Measurements from ENCODE around the gene SOX15.
A peak's percentile ranks its signal among the peaks of the same experiment; 100 is the strongest.

The SOX15 gene
- 0 to 0.17 (median 0.17) reads per million in 3 donors for total RNA-seq

DNA sequence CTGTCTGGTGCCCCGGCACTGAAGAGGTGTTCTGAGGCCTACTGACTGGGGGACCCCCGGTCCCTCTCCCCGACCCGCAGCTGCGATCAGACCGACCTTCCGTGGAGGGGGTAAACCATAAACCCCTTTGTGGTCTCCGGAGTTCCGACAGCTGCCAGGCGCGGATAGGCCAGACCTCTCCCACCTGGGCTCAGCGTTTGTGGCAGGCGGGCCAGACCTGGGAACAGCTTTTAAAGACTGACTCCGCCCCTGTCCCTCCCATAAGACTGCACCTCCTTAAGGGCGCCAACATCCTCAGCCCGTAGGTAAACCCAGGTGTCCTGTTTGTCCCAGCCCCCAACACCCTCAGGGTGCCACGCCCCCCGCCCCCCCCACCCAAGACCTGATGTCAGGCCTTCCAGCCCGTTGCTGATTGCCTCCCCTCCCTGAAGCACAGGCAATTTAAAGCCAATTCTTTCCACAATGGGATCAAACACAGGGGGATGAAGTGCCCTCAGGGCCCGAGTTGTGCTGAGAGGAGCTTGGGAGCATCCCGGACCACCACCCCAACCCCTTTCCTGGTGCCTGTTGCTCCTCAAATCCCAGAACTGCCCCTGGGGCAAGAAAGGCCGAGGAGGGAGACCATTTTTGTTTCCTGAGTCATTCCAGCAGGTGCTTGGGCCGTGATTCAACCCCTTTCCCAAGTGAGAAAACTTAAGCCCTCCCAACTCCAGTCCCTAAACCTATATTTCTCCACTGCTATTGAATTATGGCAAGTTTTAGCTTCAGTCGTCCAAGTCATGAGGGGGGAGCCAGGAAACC lies at the start of gene SOX15:
SOX15 (minus strand) TSS at position 204 of the 801 bp plus-strand sequence. CDS start 418 bp downstream, outside the sequence.
- H3K4me3 ChIP-seq (ENCODE audit: insufficient read depth, low read depth, low read length, poor library complexity, severe bottlenecking), result no peak within 1 kb of the TSS
- no peaks in the 10 kb centered on the region for H3K9me3 ChIP-seq (ENCODE audit: control insufficient read depth, low read length)
- no peaks in the 10 kb centered on the region for H3K27me3 ChIP-seq (replicated peaks; ENCODE audit: control insufficient read depth, insufficient read depth, low read length, poor library complexity, severe bottlenecking)
- H3K4me1 ChIP-seq (ENCODE audit: control insufficient read depth, insufficient read depth, low read length, poor library complexity, severe bottlenecking), result no peaks in the 10 kb centered on the region
- H3K36me3 ChIP-seq (ENCODE audit: control insufficient read depth, insufficient read depth, low read length), result peaks cover 56% of the 10 kb centered on the region
- no peak within 1 kb of the TSS for H3K27ac ChIP-seq (ENCODE audit: insufficient read depth, low read length, poor library complexity, severe bottlenecking)
- no peak for DNase-seq

DNA sequence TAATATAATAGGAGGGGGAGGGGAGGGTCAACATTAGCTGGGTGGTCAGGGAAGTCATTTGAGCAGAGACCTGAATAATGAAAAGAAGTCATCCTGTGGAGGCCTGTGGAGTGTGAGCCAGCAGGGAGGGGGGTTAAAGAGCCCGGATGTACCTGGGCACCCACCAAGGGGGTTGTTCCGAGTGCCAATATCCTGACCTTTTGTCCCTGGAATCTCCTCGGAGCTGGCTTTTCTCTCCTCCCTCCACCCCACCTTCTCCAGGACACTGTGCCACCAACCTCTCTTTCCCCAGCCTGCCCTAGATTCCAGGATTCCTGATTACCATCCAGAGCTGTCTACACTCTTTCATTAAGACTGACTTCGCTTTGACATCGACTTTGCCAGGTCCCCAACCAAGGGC lies 46.3 kb upstream of the SOX15 start:
- Histone ChIP-seq H3K4me1 (ENCODE audit: control insufficient read depth, insufficient read depth, low read length, poor library complexity, severe bottlenecking) (no peaks in the 10 kb centered on the region), H3K36me3 (ENCODE audit: control insufficient read depth, insufficient read depth, low read length) (no peaks in the 10 kb centered on the region), H3K27me3 (replicated peaks; ENCODE audit: control insufficient read depth, insufficient read depth, low read length, poor library complexity, severe bottlenecking) (no peaks in the 10 kb centered on the region), H3K9me3 (ENCODE audit: control insufficient read depth, low read length) (no peaks in the 10 kb centered on the region), H3K4me3 (ENCODE audit: insufficient read depth, low read depth, low read length, poor library complexity, severe bottlenecking) (no peak overlapping the region), H3K27ac (ENCODE audit: insufficient read depth, low read length, poor library complexity, severe bottlenecking) (no peak overlapping the region)
- no peak for DNase-seq

DNA sequence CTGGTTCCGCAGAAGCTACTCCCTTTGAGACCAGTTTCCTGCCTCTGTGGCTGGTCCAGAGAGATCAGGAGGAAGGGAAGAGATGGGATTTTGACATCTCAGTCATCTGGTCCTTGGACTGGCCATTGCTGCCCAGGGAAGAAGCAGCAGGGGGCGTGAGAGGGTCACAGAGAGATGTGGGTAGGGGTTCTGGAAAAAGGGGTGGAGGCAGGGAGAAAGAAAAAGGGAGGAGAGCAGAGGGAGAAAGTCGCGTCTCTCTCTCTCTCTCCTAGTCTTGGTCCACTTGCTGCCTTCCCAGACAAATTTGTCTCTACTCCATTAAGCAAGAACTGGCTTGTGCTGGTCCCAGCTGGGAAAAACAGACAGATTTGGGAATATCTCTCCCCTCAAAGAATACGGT lies 44.5 kb upstream of the SOX15 start:
- no peak for DNase-seq
- Histone ChIP-seq H3K4me3 (ENCODE audit: insufficient read depth, low read depth, low read length, poor library complexity, severe bottlenecking) (no peak overlapping the region), H3K27ac (ENCODE audit: insufficient read depth, low read length, poor library complexity, severe bottlenecking) (no peak overlapping the region), H3K9me3 (ENCODE audit: control insufficient read depth, low read length) (no peaks in the 10 kb centered on the region), H3K27me3 (replicated peaks; ENCODE audit: control insufficient read depth, insufficient read depth, low read length, poor library complexity, severe bottlenecking) (no peaks in the 10 kb centered on the region), H3K4me1 (ENCODE audit: control insufficient read depth, insufficient read depth, low read length, poor library complexity, severe bottlenecking) (no peaks in the 10 kb centered on the region), H3K36me3 (ENCODE audit: control insufficient read depth, insufficient read depth, low read length) (no peaks in the 10 kb centered on the region)

- Histone ChIP-seq H3K9me3 (ENCODE audit: control insufficient read depth, low read length) (no peaks in the 10 kb centered on the region), H3K36me3 (ENCODE audit: control insufficient read depth, insufficient read depth, low read length) (no peaks in the 10 kb centered on the region), H3K27me3 (replicated peaks; ENCODE audit: control insufficient read depth, insufficient read depth, low read length, poor library complexity, severe bottlenecking) (no peaks in the 10 kb centered on the region), H3K4me1 (ENCODE audit: control insufficient read depth, insufficient read depth, low read length, poor library complexity, severe bottlenecking) (peaks cover under 1% of the 10 kb centered on the region), H3K4me3 (ENCODE audit: insufficient read depth, low read depth, low read length, poor library complexity, severe bottlenecking) (no peak overlapping the region), H3K27ac (ENCODE audit: insufficient read depth, low read length, poor library complexity, severe bottlenecking) (no peak overlapping the region)
- no peak for DNase-seq
Measured at GRCh38 chr17:7633093-7633492, 43.2 kb upstream of the SOX15 start.

DNA sequence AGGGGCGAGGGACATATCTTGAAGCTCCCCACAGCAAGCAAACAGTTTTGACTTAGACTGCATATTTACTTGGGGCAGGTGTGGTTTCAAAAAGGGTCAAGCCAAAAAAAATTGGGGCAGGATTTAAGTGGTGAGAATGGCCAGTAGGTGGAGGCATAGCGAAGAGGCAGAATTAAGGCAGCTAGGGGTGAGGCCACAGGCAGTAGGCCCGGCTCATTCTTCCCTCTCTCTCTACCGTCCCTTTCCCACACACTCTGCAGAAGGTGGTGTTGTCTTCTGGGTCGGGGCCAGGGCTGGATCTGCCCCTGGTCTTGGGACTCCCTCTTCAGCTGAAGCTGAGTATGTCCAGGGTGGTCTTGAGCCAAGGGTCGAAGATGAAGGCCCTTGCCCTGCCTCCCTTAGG lies 42.6 kb upstream of the SOX15 start:
- H3K27me3 ChIP-seq (replicated peaks; ENCODE audit: control insufficient read depth, insufficient read depth, low read length, poor library complexity, severe bottlenecking), result no peaks in the 10 kb centered on the region
- no peak overlapping the region for H3K4me3 ChIP-seq (ENCODE audit: insufficient read depth, low read depth, low read length, poor library complexity, severe bottlenecking)
- no peak overlapping the region for H3K27ac ChIP-seq (ENCODE audit: insufficient read depth, low read length, poor library complexity, severe bottlenecking)
- H3K9me3 ChIP-seq (ENCODE audit: control insufficient read depth, low read length), result no peaks in the 10 kb centered on the region
- peaks cover 4% of the 10 kb centered on the region for H3K4me1 ChIP-seq (ENCODE audit: control insufficient read depth, insufficient read depth, low read length, poor library complexity, severe bottlenecking)
- DNase-seq, result no peak
- H3K36me3 ChIP-seq (ENCODE audit: control insufficient read depth, insufficient read depth, low read length), result no peaks in the 10 kb centered on the region

- Histone ChIP-seq H3K9me3 (ENCODE audit: control insufficient read depth, low read length) (no peaks in the 10 kb centered on the region), H3K27ac (ENCODE audit: insufficient read depth, low read length, poor library complexity, severe bottlenecking) (no peak overlapping the region), H3K27me3 (replicated peaks; ENCODE audit: control insufficient read depth, insufficient read depth, low read length, poor library complexity, severe bottlenecking) (no peaks in the 10 kb centered on the region), H3K4me3 (ENCODE audit: insufficient read depth, low read depth, low read length, poor library complexity, severe bottlenecking) (no peak overlapping the region), H3K36me3 (ENCODE audit: control insufficient read depth, insufficient read depth, low read length) (no peaks in the 10 kb centered on the region), H3K4me1 (ENCODE audit: control insufficient read depth, insufficient read depth, low read length, poor library complexity, severe bottlenecking) (peaks cover 10% of the 10 kb centered on the region)
- DNase-seq, result no peak
Measured at GRCh38 chr17:7631398-7632380, 41.8 kb upstream of the SOX15 start.

DNA sequence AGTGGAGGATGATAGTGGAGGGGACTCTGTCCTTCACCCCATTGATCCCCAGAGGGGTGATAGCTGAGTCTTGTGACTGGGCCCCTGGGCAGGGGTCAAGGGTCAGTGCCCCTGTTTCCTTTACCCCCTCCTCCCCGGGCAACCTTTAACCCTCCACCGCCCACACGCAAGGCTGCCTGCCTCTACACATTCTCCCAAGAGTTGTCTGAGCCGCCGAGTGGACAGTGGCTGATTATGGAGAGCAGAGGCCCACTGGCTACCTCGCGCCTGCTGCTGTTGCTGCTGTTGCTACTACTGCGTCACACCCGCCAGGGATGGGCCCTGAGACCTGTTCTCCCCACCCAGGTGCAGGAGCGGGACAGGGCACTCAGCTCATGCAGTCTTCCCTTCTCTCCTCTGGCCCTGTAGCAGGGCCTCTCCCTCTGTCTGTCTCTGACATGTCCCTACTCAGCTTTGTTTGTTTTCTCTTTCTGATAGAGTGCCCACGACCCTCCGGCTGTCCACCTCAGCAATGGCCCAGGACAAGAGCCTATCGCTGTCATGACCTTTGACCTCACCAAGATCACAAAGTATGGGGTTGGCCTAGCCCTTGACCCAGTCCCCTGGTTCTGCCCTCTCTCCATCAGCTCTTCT lies 40.2 kb upstream of the SOX15 start, which contains the start of gene SHBG:
SHBG (plus strand) TSS at position 197 of the 633 bp plus-strand sequence; CDS start at position 235, 38 bp downstream.
- Histone ChIP-seq H3K27ac (ENCODE audit: insufficient read depth, low read length, poor library complexity, severe bottlenecking) (no peak within 1 kb of the TSS), H3K36me3 (ENCODE audit: control insufficient read depth, insufficient read depth, low read length) (no peaks in the 10 kb centered on the region), H3K9me3 (ENCODE audit: control insufficient read depth, low read length) (no peaks in the 10 kb centered on the region), H3K4me3 (ENCODE audit: insufficient read depth, low read depth, low read length, poor library complexity, severe bottlenecking) (no peak within 1 kb of the TSS), H3K4me1 (ENCODE audit: control insufficient read depth, insufficient read depth, low read length, poor library complexity, severe bottlenecking) (peaks cover 11% of the 10 kb centered on the region), H3K27me3 (replicated peaks; ENCODE audit: control insufficient read depth, insufficient read depth, low read length, poor library complexity, severe bottlenecking) (no peaks in the 10 kb centered on the region)
- DNase-seq, result no peak

DNA sequence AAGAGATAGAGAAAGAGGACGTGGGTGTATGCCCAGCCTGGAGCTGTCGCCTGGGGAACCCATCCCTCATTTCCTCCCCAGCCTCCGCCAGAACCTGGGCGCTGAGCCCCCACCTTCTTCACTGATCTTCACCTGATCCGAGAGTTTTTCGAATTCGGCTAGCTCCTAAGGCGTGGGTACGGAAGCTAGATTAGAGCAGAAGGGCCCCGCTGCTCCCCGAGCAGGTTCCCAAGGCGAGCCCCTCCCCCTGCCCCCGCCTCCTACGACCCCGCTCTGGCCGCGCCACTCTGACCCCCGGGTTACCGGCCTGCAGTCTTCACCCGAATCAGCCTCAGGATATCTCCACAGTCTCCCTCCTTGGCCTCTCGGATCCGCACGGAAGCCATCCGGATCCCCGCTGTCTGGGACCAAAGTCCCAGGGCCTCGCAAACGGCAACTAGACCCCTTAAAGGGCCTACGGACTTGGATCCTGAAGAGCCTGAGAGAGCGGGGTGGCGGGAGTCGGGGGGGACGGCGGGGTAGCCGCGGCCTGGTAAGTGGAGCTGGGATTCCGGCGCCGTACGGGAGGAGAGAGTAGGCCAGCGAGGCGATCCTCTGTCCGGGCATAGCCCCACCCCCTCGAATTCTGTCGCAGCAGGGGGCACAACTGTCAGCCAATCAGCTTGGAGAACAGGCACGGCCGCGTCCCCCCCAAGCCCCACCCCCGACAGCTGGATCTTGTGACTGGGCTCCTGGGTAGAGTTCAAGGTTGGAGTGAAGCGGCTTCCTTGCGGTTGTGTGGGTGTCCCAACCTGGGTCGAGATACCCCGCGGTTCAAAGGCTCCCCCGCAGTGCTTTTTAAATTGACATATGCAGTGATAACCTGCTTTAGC lies 37.6 kb upstream of the SOX15 start, which contains the start of gene SAT2:
SAT2 (minus strand) TSS at position 572 of the 872 bp plus-strand sequence; CDS start at position 386, 186 bp downstream.
- H3K36me3 ChIP-seq (ENCODE audit: control insufficient read depth, insufficient read depth, low read length), result no peaks in the 10 kb centered on the region
- H3K4me3 ChIP-seq (ENCODE audit: insufficient read depth, low read depth, low read length, poor library complexity, severe bottlenecking), result peak within 1 kb of the TSS; percentile 80
- H3K27me3 ChIP-seq (replicated peaks; ENCODE audit: control insufficient read depth, insufficient read depth, low read length, poor library complexity, severe bottlenecking), result no peaks in the 10 kb centered on the region
- H3K4me1 ChIP-seq (ENCODE audit: control insufficient read depth, insufficient read depth, low read length, poor library complexity, severe bottlenecking), result peaks cover 11% of the 10 kb centered on the region
- H3K9me3 ChIP-seq (ENCODE audit: control insufficient read depth, low read length), result no peaks in the 10 kb centered on the region
- DNase-seq, result peak; percentile 79 to 83 (median 79)
- H3K27ac ChIP-seq (ENCODE audit: insufficient read depth, low read length, poor library complexity, severe bottlenecking), result peak within 1 kb of the TSS; percentile 86

DNA sequence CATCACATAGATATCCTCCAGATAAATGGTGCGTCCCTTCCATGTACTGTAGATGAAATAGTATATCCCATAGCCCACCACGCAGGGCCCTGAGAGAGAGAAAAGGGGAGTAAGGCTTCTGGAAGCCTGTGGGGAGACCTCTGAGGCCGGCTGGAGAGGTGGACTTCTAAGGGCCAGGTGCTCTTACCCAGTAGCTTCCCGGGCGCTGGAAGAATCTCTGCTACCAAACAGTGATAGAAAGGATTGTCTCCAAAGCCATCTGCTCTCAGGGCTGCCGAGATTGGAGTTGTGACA lies 37.0 kb upstream of the SOX15 start:
- Histone ChIP-seq H3K27ac (ENCODE audit: insufficient read depth, low read length, poor library complexity, severe bottlenecking) (peak overlapping the region; percentile 86), H3K36me3 (ENCODE audit: control insufficient read depth, insufficient read depth, low read length) (no peaks in the 10 kb centered on the region), H3K4me1 (ENCODE audit: control insufficient read depth, insufficient read depth, low read length, poor library complexity, severe bottlenecking) (peaks cover 11% of the 10 kb centered on the region), H3K4me3 (ENCODE audit: insufficient read depth, low read depth, low read length, poor library complexity, severe bottlenecking) (peak overlapping the region; percentile 80), H3K9me3 (ENCODE audit: control insufficient read depth, low read length) (no peaks in the 10 kb centered on the region), H3K27me3 (replicated peaks; ENCODE audit: control insufficient read depth, insufficient read depth, low read length, poor library complexity, severe bottlenecking) (no peaks in the 10 kb centered on the region)
- no peak for DNase-seq

Data from effector memory CD4-positive, alpha-beta T cell (primary cell).